GM23248 (cell line): ENCODE results near the gene CFAP299.

Experiments used
- EZH2 ChIP-seq: fragments of 200-600 bp; sonication (generic); IDR thresholded peaks from 2 replicates; pipeline ENCODE4 v1.6.1; 2018; ENCODE audit warnings: antibody characterized with exemption, mild to moderate bottlenecking; ENCODE audit not compliant: insufficient read depth, poor library complexity, severe bottlenecking
- EZH2phosphoT487 ChIP-seq: fragments of 200-600 bp; sonication (generic); IDR thresholded peaks from 2 replicates; pipeline ENCODE4 v1.6.1; 2018; ENCODE audit warnings: antibody characterized with exemption, moderate library complexity, mild to moderate bottlenecking, low read depth; ENCODE audit not compliant: insufficient read depth

DNA sequence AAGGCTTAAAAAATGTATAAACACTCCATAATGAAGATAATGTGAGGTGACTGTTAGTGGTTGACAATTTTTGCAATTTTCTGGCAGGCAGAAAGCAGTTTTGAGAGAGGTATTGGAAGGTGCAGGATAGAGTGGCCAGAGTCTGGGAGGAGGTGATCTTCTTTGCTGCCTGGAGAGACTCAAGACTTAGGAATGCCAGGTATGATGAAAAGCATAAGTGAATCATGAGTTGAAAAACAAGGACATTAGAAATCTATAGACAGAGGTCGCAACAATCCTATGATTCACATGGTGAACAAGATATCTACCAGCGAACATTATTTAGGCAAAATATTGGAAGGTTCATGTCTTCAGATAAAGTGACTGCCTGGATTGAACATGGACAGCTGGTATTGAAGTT lies 118.5 kb downstream of the CFAP299 start:
- TF ChIP-seq EZH2 (no peak), EZH2phosphoT487 (no peak)
